Right renal pelvis (tissue), 4 donors: ENCODE results near the gene HLA-G. TPM values are rescaled to one million over a fixed set of nuclear protein-coding genes. Genes with fewer than 3 reads are reported as not detected.

Source experiments
- DNase-seq, 4 donors: peaks; one replicate each; pipeline ENCODE4 v3.0.0-alpha.2; 2013; ENCODE audit warnings: low read depth in 4 of 4, low spot score in 3 of 4, missing footprints in 1 of 4
- polyA plus RNA-seq, 4 donors: library from polyadenylated mRNA; unstranded; fragments of 120-200 nt; gene quantifications; one replicate each; pipeline ENCODE4 v1.2.1, GENCODE V29; 2013; ENCODE audit not compliant: insufficient read length in 4 of 4

HLA-G gene
- polyA plus RNA-seq, 4 donors, result 0.53 to 11.2 (median 4.6) TPM

- no peak for DNase-seq
Measured at GRCh38 chr6:29815118-29815750, 12.4 kb upstream of the HLA-G start.

DNA sequence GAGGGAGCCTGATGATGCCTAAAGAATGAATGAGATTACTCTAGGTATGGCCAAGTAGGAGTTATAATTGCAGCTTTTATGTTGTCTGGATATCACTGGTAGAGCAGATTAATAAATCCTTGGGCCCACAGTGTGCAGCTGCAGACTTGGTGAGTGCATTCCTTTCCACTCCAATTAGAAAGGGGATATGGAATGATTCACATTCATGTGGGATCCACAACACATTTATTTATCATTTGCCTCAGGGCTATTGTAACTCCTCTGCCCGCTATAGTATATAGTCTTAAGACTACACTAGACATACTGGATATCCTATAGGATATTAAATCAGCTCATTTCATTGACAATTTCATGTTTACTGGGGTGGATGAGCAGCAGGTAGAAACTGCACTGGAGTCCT is 11.6 kb upstream of the HLA-G start:
- no peak for DNase-seq

GRCh38 chr6:29818892-29819291 is 8.7 kb upstream of the HLA-G start:
- DNase-seq, result no peak

DNA sequence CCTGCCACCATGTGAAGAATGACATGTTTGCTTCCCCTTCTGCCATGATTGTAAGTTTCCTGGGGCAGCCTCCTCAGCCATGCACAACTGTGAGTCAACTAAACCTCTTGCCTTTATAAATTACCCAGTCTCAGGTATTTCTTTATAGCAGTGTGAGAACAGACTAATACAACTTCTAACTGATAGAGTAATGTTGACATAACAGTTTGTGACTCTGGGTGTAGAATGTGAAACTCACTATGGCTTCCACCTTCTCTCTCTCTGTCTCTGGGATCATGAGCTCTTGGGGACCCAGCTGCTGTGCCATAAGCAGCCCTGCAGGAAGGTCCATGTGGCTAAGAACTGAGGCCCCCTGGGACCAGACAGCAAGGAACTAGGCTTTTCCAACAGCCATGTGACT is 3.5 kb upstream of the HLA-G start:
- no peak for DNase-seq

- DNase-seq, result no peak
Measured at GRCh38 chr6:29825848-29826247, 1.8 kb upstream of the HLA-G start.

DNA sequence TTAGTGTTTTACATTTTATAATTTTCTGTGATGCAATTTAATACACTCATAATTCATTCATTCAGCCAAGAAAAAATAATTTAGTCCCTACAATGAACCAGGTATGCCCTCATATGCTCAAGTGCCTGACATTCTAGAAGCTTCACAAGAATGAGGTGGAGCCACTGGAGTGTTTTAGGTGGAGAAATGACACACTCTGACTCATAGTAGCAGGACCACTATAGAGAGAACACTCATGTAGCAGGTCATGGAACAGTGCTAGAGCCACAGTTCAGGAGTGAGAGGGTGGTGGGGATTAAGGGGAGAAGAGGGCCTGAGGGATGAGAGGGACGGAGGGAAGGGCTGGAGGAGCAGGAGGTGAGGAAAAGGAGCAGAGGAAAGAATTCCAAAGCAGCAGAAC is 1.4 kb upstream of the HLA-G start:
- DNase-seq, result no peak

GRCh38 chr6:29828471-29828797 is 809 bp downstream of the HLA-G start:
- DNase-seq, result no peak

- no peak for DNase-seq
Measured at GRCh38 chr6:29829766-29830165, 2.1 kb downstream of the HLA-G start.

DNA sequence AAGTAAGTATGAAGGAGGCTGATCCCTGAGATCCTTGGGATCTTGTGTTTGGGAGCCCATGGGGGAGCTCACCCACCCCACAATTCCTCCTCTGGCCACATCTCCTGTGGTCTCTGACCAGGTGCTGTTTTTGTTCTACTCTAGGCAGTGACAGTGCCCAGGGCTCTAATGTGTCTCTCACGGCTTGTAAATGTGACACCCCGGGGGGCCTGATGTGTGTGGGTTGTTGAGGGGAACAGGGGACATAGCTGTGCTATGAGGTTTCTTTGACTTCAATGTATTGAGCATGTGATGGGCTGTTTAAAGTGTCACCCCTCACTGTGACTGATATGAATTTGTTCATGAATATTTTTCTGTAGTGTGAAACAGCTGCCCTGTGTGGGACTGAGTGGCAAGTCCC is 2.8 kb downstream of the HLA-G start:
- no peak for DNase-seq

- DNase-seq, result no peak
Measured at GRCh38 chr6:29831776-29832175, 4.2 kb downstream of the HLA-G start.

DNA sequence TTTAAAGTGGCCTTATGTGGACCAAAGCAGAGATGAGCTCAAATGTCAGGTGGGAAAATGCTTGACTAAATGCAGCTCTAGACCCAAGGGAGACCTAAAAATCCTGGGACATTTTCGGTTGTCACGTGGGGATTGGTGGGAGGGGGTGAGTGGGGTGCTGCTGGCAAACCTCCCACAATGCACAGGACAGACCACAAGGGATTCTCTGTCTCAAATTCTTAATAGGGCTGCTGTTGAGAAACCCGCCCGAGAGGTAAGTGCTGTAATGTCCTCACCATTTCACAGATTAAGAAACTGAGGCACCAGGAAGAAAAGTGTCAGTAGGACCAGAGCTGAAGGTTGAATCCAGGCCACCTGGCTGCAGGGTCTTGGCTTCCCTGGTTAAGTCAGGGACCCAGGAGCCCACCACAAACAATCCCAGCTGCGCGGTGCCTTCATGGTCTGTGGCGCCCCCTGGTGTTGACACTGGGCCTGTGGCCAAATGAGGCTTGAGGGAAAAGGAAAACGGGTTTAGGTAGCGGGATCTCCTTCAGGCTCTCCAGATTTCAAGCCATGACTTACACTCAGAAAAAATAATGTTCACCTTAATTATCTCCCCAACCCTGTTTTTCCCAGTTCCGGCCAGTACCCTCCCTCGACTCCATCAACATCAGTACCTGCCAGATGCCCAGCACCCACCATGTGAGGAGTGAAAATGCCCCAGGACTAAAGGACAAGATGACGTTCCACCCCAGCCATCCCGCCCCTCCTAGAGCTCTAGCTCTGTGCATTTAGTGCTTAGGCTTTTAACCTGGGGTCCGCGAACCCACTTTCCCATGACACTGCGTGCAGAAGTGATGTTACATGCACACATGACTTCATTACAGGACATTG is 7.2 kb downstream of the HLA-G start:
- no peak for DNase-seq

DNA sequence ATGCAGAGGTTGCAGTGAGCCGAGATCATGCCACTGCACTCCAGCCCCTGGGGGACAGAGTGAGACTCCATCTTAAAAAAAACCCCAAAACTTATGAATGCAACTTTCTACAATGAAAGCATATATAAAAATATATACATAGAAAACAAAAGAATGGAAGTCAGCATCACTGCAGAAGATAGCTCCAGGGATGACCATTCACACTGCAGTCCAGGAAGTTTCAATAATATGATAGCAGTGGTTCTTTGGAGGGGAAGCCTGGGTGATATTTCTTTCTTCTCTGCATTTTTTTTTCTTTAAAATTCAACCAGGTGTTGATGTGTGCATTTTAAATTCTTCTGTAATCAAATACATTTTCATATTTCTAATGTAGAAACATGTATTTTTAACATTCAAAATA is 12.3 kb downstream of the HLA-G start:
- DNase-seq, result no peak

DNA sequence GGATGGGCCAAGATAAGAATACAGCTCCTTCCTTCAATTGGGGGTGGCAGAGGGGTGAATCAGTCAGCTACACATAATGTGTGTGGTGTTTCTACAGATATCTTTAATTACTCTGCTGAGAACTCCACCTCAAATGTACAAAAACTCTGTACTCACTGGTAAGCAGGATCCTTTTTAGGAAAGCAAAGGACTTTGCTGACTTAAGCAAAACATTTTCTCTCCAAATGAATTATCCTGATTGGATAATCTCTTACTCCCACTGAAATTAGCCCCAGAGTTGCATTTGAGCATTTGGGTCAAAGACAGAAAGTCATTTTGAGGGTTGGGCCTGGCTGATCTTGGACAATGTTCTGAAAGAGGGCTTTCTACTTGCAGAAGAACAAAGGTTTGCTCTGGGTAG is 13.4 kb downstream of the HLA-G start:
- no peak for DNase-seq

DNA sequence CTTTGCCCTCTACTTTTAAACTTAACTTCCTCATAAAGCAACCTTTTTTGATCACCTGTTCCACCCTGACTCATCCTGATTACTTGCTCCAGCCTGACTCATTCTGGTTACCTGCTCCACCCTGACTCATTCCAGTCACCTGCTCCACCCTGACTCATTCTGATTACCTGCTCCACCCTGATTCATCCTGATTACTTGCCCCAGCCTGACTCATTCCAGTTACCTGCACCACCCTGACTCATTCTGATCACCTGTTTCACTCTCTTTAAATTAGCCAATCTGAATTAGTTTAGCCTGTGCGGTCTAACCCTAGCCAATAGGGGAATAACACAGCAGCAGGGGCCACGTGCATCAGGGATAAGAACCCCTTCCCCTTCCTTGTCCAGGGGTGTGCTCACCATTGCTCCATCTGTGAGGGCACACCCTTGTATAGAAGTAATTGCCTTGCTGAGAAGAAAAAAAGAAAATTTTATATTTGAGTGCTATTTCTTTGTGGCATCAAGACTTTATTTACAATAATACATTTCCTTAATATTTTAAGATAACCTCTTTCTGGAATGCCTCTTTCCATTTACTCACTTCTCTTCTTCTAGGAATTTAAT is 17.9 kb downstream of the HLA-G start:
- DNase-seq, result no peak

DNA sequence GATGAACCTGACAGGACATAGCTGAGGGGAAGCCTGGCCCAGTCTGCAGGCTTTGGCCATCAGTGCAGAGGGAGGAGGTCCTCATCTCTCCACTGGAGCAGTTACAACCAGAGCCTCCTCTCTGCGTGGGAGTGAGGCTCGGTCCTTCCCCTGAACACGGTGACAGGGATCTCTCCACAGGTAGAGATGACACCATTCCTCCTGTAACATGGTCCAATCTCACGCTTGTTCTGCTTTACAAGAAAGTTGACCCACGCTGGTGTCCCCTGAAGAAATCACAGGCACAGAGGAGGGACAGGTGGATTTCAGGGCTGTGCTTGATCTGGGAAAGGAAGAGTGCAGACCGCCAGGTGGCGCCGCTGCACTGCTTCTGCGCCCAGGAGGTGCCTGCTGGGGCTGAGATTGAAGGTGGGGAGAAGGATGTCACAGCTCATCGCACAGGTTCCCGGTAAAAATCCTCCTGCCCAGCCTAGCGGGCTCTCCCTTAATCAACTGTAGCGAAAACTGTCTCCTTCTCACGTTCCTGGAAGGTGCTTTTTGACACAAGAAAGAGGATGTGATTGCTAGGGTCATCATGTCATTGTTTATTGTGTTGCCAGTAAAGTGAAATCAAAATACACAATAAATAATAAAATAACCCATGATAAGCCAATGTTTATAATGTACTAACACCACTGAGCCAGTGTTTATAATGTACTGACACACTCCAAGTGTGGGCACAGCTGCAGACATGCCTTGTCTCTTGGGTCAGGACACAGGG is 20.4 kb downstream of the HLA-G start:
- peak; percentile 38 to 60 (median 48) for DNase-seq

DNA sequence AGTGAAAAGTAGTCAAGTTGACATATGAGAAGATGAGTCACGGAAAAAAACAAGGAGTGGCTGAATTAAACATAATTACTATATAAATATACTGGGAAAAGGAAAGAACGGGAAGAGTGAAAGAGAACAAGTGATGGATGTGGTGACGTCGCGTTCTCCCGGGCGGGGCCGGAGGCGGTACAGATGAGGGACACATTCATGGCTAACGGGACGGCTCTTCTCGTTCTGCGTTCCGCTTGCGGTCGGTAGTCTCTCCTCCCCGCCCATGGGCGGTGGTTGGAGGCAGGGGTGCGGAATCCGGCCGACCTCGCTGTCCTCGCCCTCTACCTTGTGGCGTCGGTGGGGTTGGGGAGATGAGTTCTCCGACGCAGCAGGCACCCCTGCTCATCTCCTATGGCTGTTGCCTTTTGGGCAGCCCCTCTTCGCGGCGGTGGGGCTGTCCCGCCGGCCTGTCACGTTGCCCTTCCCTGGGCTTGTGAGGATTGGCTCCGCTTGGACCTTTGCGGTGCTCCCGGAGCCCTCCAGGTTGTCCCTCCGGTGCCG is 22.5 kb downstream of the HLA-G start:
- DNase-seq, result no peak

DNA sequence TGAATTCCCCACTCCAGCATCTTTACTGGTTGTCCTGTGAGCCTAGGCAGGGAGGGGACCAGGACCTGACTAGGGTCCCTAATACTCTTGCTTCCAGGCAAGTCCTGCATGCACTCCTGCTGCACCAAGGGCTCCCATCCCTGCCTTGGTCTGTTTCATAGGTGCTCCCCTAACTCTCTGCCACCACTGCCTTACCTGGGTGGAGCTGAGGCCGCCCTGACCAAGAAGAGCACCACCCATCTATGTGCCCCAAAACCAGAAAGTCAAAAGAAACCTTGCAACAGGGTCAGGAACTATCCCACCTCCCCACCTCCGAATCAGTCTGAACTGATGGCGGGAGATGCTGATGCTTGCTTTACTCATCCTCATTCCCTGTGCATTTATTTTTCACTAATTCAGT is 23.6 kb downstream of the HLA-G start:
- DNase-seq, result no peak

DNA sequence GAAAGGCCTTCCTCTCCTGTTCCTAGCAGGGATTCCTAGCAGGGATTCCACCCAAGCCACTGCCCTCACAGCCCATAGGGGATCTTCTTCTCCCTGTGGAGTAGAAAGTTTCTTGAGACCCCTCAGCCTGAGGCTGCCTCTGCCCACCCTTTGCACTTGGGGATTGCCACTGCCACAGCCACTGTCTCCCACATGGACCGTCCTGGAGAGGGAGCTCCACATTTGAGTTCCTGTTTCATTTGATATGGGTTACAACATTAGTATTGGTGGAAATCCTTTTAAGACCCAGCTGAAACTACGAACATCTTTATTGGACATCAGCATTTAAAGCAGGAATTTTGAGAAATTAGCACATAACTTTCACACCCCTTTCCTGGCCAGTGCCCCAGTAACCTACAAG is 25.6 kb downstream of the HLA-G start:
- no peak for DNase-seq

- DNase-seq, result no peak
Measured at GRCh38 chr6:29858006-29858405, 30.4 kb downstream of the HLA-G start.

DNA sequence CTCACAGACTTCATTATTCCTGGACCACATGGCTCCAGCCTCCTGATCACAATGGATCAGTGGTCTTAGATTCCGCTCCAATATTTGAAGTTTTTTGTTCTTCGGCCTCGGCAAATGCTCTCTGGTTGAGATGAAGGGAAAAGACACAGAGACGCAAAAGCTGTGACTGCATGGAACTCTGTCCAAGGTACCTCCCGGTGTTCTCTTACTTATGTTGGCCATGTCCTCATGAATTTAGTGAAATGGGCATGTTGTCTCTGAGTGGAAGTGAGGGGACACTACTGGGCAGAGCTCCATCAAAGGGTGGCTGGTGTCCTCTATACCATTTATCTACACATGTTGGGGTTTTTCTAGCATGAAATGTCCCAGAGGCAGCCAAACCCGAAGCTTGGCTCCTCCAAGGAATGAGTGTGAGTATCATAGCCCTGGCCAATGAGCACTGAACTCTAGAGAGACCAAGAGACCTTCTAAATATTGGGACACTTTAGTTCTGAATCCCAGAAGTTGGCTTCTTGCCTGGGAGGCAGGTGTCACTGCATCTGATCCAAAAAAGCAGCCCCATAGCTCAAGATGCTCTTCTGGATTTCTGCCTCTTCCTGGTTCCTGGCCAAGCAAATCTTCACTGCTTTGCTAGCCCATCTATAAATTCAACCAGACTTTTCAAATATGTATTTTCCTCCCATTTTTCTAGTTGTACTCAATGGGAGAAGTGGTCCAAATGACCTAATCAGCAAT is 34.1 kb downstream of the HLA-G start:
- no peak for DNase-seq
